ENCODE measurements around the gene DAZAP1.
"Not testable (repeated sequence)": the region's sequence is repeated elsewhere in the genome, so short reads cannot be mapped to it uniquely, and the experiment has no call there.

Gene DAZAP1

GRCh38 chr19:1411255-1412191 is 4.1 kb downstream of the DAZAP1 start:
- DNase-seq: no peak

GRCh38 chr19:1412323-1412923 is 5.0 kb downstream of the DAZAP1 start:
- DNase-seq: no peak

DNA sequence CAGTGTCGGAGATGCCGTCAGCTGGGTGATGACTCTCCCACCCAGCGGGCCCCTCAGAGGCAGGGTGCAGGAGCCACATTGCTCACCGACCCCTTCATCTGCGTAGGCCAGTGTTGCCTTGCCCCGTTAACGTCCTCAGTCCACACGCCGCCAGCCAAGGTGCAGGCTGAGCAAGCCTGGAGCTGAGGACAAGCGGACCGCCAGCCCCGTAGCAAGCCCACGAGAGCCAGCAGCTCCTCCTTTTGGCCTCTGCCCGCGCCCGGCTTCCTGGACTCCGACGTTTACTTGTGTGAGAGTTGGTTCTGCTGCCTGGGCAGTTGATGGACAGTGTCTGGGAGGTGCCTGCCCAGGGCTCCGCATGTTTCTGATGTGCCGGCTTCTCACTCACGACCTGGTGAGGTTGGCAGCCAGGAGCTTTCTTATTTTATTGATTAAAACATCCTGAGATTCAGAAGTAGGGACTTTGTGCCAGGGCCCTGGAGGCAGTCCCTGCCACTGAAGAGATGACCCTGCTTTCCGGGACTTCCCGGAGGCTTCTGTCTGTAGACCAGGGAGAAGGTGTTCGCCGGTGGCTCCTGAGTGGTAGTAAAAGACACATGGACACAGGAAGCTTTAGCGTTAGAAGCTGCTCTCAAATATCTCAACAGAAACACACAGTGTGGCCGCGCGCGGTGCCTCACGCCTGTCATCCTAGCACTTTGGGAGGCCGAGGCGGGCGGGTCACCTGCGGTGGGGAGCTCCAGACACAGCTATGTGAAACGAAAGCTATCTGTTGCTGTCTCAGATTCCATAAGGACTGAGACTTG is 5.8 kb downstream of the DAZAP1 start:
- no peak for DNase-seq

- no peak for DNase-seq
Measured at GRCh38 chr19:1416014-1416841, 8.8 kb downstream of the DAZAP1 start.

DNA sequence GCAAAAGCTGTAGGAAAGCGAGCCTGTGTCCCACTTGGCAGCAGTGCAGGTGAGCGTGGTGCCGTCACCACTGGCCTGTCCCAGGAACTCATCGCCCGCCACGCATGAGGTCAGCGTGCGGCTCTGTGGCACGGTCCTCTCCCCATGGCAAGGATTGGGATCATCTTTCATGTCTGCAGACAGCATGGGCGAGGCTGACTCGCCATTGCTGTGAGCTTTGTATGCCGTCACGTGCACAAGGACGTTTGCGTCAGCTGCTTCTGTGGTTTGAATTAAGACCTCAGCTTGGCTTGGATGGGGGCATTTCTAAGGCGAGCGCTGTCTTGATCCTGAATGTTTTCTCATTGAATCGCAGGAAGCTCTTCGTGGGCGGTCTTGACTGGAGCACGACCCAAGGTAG is 9.8 kb downstream of the DAZAP1 start:
- DNase-seq: no peak

DNA sequence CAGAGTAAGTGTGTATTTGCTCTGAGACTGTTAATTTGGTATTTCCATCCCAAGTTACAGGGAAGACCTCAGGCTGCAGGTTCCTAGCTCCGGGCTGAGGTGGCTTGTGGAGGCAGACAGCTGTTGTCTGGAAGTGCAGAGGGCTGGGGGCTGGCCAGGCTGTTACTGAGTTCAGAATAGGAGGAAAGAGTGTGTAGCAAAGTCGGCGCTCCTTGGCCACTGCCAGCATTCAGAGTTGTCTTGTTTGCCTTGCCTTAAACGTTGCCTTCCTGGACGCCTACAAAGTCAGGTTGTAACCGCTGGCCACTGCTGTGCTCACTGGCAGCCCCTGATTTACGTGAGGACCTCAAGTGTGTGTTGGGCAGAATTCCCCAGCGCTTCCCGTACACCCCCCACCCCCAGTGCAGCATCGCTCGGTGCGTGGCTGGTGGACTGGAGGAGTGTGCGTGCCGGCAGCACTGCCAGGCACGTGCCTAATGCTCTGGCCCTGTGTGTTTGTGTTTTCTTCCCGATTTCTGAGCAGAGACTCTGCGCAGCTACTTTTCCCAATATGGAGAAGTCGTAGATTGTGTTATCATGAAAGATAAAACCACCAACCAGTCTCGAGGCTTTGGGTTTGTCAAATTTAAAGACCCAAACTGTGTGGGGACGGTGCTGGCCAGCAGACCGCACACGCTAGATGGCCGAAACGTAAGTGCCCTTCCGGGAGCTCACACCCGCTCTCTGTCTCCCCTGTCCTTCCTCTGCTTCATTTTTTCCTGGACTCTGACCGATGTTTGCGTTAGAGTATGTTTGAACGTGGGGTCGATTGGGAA is 10.5 kb downstream of the DAZAP1 start:
- no peak for DNase-seq

GRCh38 chr19:1418496-1418775 is 11.1 kb downstream of the DAZAP1 start:
- no peak for DNase-seq

GRCh38 chr19:1418951-1419738 is 11.8 kb downstream of the DAZAP1 start:
- no peak for DNase-seq

DNA sequence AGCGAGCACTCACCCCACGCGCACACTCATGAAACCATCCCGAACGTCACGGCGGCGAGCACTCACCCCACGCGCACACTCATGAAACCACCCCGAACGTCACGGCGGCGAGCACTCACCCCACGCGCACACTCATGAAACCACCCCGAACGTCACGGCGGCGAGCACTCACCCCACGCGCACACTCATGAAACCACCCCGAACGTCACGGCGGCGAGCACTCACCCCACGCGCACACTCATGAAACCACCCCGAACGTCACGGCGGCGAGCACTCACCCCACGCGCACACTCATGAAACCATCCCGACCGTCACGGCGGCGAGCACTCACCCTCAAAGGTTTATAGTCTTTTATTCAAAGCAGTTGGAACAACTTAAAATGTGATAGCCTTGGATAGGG is 12.7 kb downstream of the DAZAP1 start:
- DNase-seq: not testable (repeated sequence)

GRCh38 chr19:1420590-1420989 is 13.2 kb downstream of the DAZAP1 start:
- DNase-seq: no peak

GRCh38 chr19:1421218-1421957 is 14.0 kb downstream of the DAZAP1 start:
- DNase-seq: no peak

DNA sequence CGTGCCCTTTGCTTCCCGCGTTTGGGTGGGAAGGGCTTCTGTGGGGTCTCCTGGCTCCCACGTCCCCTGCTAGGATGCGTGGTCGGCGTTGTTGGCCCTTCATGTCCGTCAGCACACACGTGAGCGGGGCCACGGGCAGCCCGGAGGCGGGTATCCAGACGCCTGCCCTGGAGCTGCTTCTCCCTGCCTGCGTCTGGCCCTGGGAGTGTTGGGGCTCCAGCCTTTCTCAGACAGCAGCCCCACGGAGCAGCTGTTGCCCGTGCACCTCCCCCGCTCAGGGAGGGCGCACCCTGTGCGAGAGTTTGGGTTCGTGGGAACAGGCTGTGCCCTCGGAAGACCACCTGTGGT is 14.5 kb downstream of the DAZAP1 start:
- no peak for DNase-seq

- DNase-seq: no peak
Measured at GRCh38 chr19:1422360-1422759, 15.0 kb downstream of the DAZAP1 start.

DNA sequence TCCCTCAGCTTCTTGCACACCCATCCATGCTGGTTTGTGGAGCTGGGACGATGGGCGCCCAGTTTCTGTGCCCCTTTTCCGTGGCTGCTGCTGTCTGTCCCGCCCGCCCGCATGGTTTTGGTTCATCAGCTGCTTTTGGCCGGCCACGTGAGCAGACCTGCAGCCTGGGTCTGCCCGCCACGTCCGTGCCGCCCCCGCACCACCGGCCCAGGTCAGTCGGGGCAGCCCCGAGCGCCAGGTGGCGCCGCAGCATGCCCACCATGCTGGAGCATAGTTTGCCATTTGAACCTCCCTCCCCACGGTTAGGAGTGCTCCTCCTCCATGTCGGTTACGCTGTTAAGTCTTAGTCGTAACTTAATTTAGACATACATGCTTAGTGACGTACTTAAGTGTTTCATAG is 15.6 kb downstream of the DAZAP1 start:
- no peak for DNase-seq

DNA sequence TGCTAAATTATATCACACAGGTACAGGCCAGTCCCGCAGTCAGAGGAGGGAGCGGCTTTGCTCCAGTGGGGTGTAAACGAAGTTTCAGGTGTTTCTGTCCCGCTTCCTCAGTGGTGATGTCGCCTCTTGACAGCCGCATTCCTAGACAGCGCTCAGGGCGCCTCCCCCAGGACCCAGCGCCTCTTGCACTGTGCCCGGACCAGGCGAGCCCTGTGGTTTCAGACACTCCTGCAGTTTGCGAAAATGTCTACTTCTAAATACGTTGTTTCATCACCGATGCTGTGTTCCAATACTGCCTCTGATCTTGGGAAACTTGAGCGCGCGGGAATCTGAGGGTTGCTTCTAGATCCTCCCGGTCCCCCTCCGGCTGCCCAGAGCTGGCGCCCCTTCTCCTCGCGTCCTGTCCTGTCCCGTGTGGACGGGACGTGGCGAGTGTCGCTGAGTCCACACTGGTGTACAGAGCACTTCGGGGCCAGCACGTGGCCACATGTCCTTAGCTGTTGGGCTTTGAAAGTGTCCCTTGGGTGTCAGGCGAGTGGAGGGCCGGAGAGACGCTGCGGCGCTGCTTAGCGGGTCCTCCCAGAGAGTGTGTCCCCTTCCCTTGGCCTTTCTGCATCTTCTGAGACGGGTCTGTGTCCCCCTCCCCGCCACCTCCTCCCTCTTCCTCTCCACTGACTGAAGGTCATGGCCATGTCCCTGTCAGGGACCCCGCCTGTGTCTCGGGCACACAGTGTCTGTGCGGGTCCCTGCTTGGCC is 16.2 kb downstream of the DAZAP1 start:
- DNase-seq: no peak

DNA sequence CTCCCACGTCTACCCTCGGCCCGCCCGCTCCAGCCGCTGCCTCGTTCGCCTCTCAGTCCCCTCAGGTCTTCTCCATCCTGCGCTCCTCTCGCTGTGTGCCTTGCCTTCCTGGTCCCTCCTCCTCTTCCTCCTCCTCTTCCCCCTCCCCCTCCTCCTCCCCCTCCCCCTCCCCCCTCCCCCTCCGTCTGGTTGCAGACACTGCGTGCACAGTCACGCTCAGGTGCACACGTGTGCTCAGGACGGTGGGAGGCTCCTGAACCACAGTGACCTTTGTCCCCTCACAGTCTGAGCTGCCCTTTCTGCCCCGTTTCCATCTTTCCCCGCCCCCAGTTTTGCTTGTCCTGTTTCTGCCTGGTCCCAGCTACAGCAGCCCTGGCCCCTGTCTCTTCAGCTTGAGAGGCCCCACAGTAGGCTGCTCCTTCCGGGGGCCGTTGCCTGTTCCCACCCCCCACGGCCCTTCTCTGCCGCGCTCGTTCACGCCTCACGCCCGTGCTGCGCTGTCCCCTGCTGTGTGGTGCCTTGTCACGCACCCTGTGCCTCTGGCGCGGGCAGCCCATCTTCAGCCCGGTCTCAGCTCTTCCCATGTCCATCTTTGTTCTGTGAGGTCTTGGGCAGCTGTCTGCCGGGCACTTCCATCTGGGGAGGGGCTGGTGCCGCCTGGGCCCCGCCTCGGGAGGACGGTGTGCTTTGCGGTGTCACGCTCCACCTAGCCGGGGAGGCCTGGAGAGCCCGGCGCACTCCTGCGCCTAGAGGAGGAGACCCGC is 17.0 kb downstream of the DAZAP1 start:
- DNase-seq: no peak

DNA sequence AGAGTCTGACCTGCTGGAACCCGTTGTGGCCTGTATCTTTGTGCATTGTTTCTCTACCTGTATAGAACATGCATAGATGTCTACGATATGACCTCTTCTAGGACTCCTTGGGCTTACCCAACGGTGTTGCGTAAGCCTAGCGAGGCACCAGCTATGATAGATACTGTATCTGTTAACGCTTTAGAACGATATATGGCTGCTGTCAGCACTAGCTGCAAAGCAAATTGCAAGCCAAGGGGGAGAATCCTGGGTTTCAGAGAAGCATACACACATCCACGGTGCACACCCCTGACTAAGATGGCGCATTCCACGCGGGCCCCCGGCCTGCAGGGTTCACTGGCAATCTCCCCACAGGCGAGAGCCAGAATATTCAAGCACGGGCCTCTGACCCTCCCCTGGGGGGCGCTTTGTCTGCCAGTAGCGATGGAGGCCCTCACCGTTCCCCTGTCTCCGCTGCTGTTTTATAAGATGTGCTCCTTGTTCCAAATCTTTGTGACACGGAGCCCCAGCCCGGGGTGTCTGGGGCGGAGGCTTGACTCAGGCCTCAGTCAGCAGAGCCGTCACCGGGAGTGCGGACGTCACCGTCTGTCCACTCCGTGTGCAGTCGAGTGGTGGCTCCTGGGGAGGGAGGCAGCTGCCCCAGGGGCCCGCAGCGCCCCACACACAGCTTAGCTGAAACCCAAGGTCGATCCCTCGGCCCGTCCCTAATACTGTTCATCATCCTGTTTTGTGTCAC is 17.9 kb downstream of the DAZAP1 start:
- DNase-seq: no peak

DNA sequence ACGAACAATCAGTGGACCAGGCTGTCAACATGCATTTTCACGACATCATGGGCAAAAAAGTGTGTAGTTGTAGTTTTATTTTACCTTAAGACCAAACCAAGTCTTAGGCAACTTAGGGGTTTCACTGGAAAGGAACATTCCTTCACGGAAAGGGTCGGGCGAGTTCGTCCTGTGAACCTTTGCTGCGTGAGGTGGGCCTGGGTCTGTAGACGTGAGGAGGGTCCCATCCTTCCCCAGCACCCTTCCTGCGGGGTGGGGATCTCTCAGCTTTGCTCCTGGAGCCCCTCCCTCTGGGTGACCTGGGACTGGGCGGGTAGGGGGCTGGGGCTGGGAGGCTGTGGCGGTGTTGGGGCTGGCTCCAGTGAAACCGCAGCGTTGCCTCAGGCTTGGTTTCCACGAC is 18.5 kb downstream of the DAZAP1 start:
- no peak for DNase-seq

All from SHP77 (cell line).